ENCODE measurements around the gene TFPI.

TFPI gene

DNA sequence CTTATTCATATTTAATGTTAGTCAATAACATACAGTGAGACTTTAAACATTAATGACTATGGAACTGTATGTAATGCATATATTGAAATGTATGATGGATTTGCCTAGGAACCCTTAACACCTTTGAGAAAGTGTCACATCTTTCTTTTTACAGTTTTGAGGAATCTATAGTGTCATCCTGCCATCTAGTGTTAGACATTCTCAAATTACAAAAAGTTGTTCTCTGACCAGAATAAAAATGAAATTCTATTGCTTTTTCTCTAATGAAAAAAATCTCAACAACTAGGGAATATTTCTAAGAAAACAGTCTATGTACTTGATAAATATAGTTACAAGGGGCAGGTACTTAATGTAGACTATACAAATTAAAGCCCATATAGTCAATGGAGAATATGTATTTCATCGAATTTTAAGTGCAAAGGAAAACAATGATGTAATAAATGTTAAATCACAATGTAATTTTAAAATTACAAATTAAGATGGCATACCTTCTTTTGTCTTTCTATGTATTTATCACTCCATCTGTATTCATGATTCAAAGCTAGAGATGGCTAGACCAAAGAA, 101.1 kb downstream of the TFPI start:
- H3K4me3 ChIP-seq (ENCODE audit: low read depth, low read length) = no peak overlapping the region
- in situ Hi-C loops (cut with HindIII; ENCODE audit: low sequenced_read_pairs) = loop anchor here (5.0 kb wide), 1 partner anchor 551 kb away; no protein-coding TSS in a partner anchor
- TF ChIP-seq, protein P1, sequence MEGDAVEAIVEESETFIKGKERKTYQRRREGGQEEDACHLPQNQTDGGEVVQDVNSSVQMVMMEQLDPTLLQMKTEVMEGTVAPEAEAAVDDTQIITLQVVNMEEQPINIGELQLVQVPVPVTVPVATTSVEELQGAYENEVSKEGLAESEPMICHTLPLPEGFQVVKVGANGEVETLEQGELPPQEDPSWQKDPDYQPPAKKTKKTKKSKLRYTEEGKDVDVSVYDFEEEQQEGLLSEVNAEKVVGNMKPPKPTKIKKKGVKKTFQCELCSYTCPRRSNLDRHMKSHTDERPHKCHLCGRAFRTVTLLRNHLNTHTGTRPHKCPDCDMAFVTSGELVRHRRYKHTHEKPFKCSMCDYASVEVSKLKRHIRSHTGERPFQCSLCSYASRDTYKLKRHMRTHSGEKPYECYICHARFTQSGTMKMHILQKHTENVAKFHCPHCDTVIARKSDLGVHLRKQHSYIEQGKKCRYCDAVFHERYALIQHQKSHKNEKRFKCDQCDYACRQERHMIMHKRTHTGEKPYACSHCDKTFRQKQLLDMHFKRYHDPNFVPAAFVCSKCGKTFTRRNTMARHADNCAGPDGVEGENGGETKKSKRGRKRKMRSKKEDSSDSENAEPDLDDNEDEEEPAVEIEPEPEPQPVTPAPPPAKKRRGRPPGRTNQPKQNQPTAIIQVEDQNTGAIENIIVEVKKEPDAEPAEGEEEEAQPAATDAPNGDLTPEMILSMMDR (IDR thresholded peaks at IDR 0.05; ENCODE audit: low read depth, low read length, missing control alignments) = no peak
- no peak for DNase-seq (ENCODE audit: low read depth)

DNA sequence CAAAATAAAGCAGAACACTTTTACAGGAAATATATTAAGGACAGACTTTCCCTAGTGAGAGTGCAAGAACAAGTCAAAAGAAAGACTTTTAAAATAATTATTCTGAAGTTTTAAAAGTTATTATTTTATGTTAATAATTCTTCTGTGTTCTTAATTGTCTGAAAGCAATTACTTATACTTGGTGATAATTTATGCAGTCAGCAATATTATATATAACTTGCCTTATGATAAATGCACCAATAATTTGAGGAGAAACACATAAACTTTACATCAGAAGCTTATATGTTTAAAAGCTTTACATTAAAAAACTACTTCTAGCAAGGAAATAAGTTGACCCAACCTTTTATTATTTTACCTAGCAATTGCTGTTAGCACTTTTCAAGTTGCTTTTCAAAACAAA, 102.7 kb downstream of the TFPI start:
- DNase-seq (ENCODE audit: low read depth) = no peak
- H3K4me3 ChIP-seq (ENCODE audit: low read depth, low read length) = no peak overlapping the region
- in situ Hi-C loops (cut with HindIII; ENCODE audit: low sequenced_read_pairs) = loop anchor here (5.0 kb wide), 1 partner anchor 549 kb away; no protein-coding TSS in a partner anchor
- TF ChIP-seq, protein P1 (IDR thresholded peaks at IDR 0.05; ENCODE audit: low read depth, low read length, missing control alignments) = no peak

- peak overlapping the region; percentile 47 for H3K4me3 ChIP-seq (ENCODE audit: low read depth, low read length)
- TF ChIP-seq, protein P1 (IDR thresholded peaks at IDR 0.05; ENCODE audit: low read depth, low read length, missing control alignments) = no peak
- no peak for DNase-seq (ENCODE audit: low read depth)
- in situ Hi-C loops (cut with HindIII; ENCODE audit: low sequenced_read_pairs) = no loop called here
Measured at GRCh38 chr2:187447336-187447735, 106.9 kb downstream of the TFPI start.

GRCh38 chr2:187446711-187447110, 107.5 kb downstream of the TFPI start:
- H3K4me3 ChIP-seq (ENCODE audit: low read depth, low read length) = peak overlapping the region; percentile 47
- in situ Hi-C loops (cut with HindIII; ENCODE audit: low sequenced_read_pairs) = no loop called here
- DNase-seq (ENCODE audit: low read depth) = no peak
- TF ChIP-seq, protein P1 (IDR thresholded peaks at IDR 0.05; ENCODE audit: low read depth, low read length, missing control alignments) = no peak

DNA sequence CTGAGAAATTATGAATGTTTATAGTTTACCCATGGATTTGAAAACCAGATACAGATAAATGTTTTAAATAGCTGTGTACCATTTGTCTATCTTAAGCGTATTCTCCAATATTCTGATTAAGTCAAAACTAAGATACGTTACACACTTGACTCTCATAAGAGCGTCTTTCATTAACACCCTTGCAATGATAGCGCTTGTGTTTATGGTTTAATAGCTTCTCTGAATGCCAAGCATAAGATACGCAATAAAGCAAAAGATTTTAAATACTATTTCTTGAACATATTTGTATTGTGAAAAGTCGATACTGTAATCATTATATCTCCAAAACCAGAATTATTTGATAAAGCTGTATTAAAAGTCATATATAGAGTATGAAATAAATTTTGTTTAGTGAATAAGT, 109.2 kb downstream of the TFPI start:
- in situ Hi-C loops (cut with HindIII; ENCODE audit: low sequenced_read_pairs) = no loop called here
- TF ChIP-seq, protein P1 (IDR thresholded peaks at IDR 0.05; ENCODE audit: low read depth, low read length, missing control alignments) = no peak
- DNase-seq (ENCODE audit: low read depth) = no peak
- no peak overlapping the region for H3K4me3 ChIP-seq (ENCODE audit: low read depth, low read length)

GRCh38 chr2:187442778-187443177, 111.5 kb downstream of the TFPI start:
- no peak overlapping the region for H3K4me3 ChIP-seq (ENCODE audit: low read depth, low read length)
- in situ Hi-C loops (cut with HindIII; ENCODE audit: low sequenced_read_pairs) = no loop called here

More at GRCh38 chr2:187442778-187443177, 111.5 kb downstream of the TFPI start:
- no peak for DNase-seq (ENCODE audit: low read depth)
- TF ChIP-seq, protein P1 (IDR thresholded peaks at IDR 0.05; ENCODE audit: low read depth, low read length, missing control alignments) = no peak

Data from astrocyte of the cerebellum (primary cell).